ENCODE data around the gene ANGPTL8. TPM values are rescaled to one million over a fixed set of nuclear protein-coding genes. Genes with fewer than 3 reads are reported as not detected.

The ANGPTL8 gene
- total and polyA plus RNA-seq, 2 of the 13 experiments (the other 11 are each of a cell fraction or from before 2014, with no cell fraction given): 27.3 to 243 TPM

DNA sequence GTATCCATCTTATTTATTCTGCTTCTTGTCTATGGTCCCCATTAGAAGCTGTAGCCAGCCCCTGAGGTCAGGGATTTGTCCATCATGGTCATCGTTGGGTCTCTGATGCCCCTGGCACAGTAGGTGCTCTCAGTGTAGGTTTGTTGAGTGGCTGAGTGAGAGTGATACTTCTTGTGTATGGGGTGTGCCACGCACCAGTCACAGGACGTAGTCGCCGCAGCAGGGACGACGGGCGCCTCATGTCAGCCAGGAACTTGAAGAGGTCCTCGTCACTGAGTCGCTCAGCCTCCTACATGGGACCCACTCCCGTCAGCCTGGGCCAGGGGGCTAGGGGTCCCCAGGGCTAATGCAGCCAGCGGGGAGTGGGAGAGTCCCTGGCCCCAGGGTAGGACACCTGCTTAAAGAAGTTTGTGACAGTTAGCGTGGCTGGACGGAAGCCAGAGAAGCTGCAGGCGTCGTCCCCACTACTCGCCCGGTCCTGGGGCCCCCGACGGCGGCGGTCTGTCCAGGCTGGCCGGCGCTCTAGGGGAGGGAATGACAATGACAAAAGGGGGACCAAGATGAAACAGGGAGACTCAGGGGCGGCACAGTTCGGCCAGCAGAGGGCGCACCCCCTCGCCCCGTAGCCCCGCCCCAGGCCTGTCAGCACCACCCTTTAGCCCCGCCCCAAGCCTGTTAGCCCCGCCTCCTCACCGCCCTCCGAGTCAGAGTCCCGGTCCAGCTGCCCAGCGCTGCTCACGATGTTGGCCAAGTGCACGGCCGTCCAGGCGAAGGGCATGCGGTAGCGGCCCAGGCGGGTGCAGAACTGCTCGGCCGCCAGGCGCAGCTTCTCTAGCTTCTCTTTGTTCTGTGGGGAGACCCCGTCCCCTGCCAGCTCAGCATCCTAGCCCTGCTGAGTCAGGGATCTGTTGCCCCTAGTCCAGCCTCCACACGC lies 3.7 kb downstream of the ANGPTL8 start (continued):
- no peak for TF ChIP-seq SKI (IDR thresholded peaks at IDR 0.05; ENCODE audit: partially characterized antibody)
- TF ChIP-seq, protein P1, sequence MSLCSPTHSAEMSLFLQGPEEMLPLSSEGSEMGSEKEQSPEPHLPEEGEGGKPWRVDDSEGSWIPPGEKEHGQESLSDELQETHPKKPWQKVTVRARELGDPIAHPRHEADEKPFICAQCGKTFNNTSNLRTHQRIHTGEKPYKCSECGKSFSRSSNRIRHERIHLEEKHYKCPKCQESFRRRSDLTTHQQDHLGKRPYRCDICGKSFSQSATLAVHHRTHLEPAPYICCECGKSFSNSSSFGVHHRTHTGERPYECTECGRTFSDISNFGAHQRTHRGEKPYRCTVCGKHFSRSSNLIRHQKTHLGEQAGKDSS (CRISPR knock-in tag; IDR thresholded peaks at IDR 0.05; ENCODE audit: borderline replicate concordance, low read depth): peak; percentile 30; the same call in 1 of the 2 replicates
- no peak for TF ChIP-seq NFYC (CRISPR knock-in tag; IDR thresholded peaks at IDR 0.05)
- TF ChIP-seq FIP1L1 (IDR thresholded peaks at IDR 0.05; ENCODE audit: borderline replicate concordance, insufficient read depth, low read depth, low read length): no peak
- TF ChIP-seq SALL1 (CRISPR knock-in tag; IDR thresholded peaks at IDR 0.05): peak; percentile 48
- no peak for TF ChIP-seq ZNF101 (CRISPR knock-in tag; IDR thresholded peaks at IDR 0.05; ENCODE audit: borderline replicate concordance, low read depth)
- peak; percentile 62 for TF ChIP-seq POLR2AphosphoS5 (IDR thresholded peaks at IDR 0.05; ENCODE audit: low read depth, low read length)
- TF ChIP-seq HOXA5 (CRISPR knock-in tag; IDR thresholded peaks at IDR 0.05): no peak
- TF ChIP-seq ZBTB21 (CRISPR knock-in tag; IDR thresholded peaks at IDR 0.05): no peak
- 0 out of 2 replicates have a peak, but pooled peaks have one; percentile 20 for TF ChIP-seq ZNF546 (CRISPR knock-in tag; conservative IDR thresholded peaks at IDR 0.05)
- TF ChIP-seq EZH2 (conservative IDR thresholded peaks at IDR 0.05; ENCODE audit: low read depth, low read length): no peak
- TF ChIP-seq ZSCAN22 (CRISPR knock-in tag; IDR thresholded peaks at IDR 0.05): no peak
- TF ChIP-seq, protein P2, sequence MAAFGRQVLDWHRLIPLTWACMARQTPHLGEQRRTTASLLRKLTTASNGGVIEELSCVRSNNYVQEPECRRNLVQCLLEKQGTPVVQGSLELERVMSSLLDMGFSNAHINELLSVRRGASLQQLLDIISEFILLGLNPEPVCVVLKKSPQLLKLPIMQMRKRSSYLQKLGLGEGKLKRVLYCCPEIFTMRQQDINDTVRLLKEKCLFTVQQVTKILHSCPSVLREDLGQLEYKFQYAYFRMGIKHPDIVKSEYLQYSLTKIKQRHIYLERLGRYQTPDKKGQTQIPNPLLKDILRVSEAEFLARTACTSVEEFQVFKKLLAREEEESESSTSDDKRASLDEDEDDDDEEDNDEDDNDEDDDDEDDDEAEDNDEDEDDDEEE (CRISPR knock-in tag; IDR thresholded peaks at IDR 0.05): no peak
- TF ChIP-seq ZNF550 (CRISPR knock-in tag; IDR thresholded peaks at IDR 0.05; ENCODE audit: borderline replicate concordance): no peak
- TF ChIP-seq STAT5B (CRISPR knock-in tag; IDR thresholded peaks at IDR 0.05): no peak
- peak; percentile 21; the same call in 1 of the 2 replicates for TF ChIP-seq FOSL2 (CRISPR knock-in tag; IDR thresholded peaks at IDR 0.05)
- no peak for TF ChIP-seq ZBTB8A (CRISPR knock-in tag; IDR thresholded peaks at IDR 0.05; ENCODE audit: borderline replicate concordance, low read depth)
- TF ChIP-seq ZNF790 (CRISPR knock-in tag; IDR thresholded peaks at IDR 0.05; ENCODE audit: borderline replicate concordance): no peak
- no peak for TF ChIP-seq ZNF337 (CRISPR knock-in tag; IDR thresholded peaks at IDR 0.05; ENCODE audit: borderline replicate concordance, low read depth)
- no peak for TF ChIP-seq CREM (IDR thresholded peaks at IDR 0.05)
- TF ChIP-seq CREM (CRISPR knock-in tag; IDR thresholded peaks at IDR 0.05): no peak
- no peak for TF ChIP-seq MYPOP (CRISPR knock-in tag; IDR thresholded peaks at IDR 0.05)
- TF ChIP-seq KAT8 (CRISPR knock-in tag; IDR thresholded peaks at IDR 0.05): peak; percentile 20; the same call in 1 of the 2 replicates
- TF ChIP-seq, protein P3, sequence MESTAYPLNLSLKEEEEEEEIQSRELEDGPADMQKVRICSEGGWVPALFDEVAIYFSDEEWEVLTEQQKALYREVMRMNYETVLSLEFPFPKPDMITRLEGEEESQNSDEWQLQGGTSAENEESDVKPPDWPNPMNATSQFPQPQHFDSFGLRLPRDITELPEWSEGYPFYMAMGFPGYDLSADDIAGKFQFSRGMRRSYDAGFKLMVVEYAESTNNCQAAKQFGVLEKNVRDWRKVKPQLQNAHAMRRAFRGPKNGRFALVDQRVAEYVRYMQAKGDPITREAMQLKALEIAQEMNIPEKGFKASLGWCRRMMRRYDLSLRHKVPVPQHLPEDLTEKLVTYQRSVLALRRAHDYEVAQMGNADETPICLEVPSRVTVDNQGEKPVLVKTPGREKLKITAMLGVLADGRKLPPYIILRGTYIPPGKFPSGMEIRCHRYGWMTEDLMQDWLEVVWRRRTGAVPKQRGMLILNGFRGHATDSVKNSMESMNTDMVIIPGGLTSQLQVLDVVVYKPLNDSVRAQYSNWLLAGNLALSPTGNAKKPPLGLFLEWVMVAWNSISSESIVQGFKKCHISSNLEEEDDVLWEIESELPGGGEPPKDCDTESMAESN (CRISPR knock-in tag; conservative IDR thresholded peaks at IDR 0.05): no peak; the same call in 1 of the 2 replicates
- TF ChIP-seq RELA (CRISPR knock-in tag; IDR thresholded peaks at IDR 0.05): no peak
- no peak; the same call in 1 of the 2 replicates for TF ChIP-seq ARHGAP35 (CRISPR knock-in tag; IDR thresholded peaks at IDR 0.05; ENCODE audit: borderline replicate concordance)

Data from HepG2 (cell line).